ENCODE data around the gene NTM. TPM values are rescaled to one million over a fixed set of nuclear protein-coding genes. Genes with fewer than 3 reads are reported as not detected.

Gene NTM
- total and polyA plus RNA-seq, 2 of the 8 experiments (the other 6 are each of a cell fraction or from before 2014, with no cell fraction given) = 13.4 to 20.0 TPM

GRCh38 chr11:131966667-131967066 lies 596.3 kb downstream of the NTM start (continued):
- TF ChIP-seq PHF8 (conservative IDR thresholded peaks at IDR 0.05; ENCODE audit: low read depth, low read length) (no peak), BCL11A (IDR thresholded peaks at IDR 0.05; ENCODE audit: low read depth in 2 of 2, low read length in 2 of 2) (no peak), ATF2 (IDR thresholded peaks at IDR 0.05; ENCODE audit: low read length) (no peak)
